Activated CD4-positive, alpha-beta memory T cell treated with anti-CD3 and anti-CD28 coated beads for 36 hours (primary cell): ENCODE measurements around the gene UBC. TPM values are rescaled to one million over a fixed set of nuclear protein-coding genes. Genes with fewer than 3 reads are reported as not detected.

Experiments used
- microRNA-seq: library from miRNA; unstranded; fragments of <30 nt; microRNA quantifications from one replicate; pipeline ENCODE4 v1.2.0, GENCODE V29; 2022; ENCODE audit warnings: borderline number of aligned reads, borderline microRNAs expressed, borderline replicate concordance
- total RNA-seq, 2 experiments: library from RNA; stranded (reverse); gene quantifications; one replicate each; pipeline ENCODE4 v1.2.3, GENCODE V29; 2021

Gene UBC
- total RNA-seq, 2 experiments from 2014 or later, result 940 to 950 TPM

Small RNA genes lying within 50 kb of the gene (microRNA-seq; reads per million reads assigned to microRNA genes)
- gene MIR5188, result not detected

Other genes with a start within 250 kb of the UBC start
- 10 to 100 TPM; 11.4 to 12.8 TPM for gene SCARB1, start 50.8 kb downstream of the UBC start, total RNA-seq
- 10 to 100 TPM; 23.6 to 25.3 TPM for gene DHX37, start 74.5 kb upstream of the UBC start, total RNA-seq
- gene BRI3BP, start 79.0 kb upstream of the UBC start, total RNA-seq, result 10 to 100 TPM; 24.1 to 24.9 TPM
- gene AACS, start 150.8 kb upstream of the UBC start, total RNA-seq, result 10 to 100 TPM; 17.3 to 17.6 TPM